ENCODE data around the gene GNA14. TPM values are rescaled to one million over a fixed set of nuclear protein-coding genes. Genes with fewer than 3 reads are reported as not detected.

GNA14 gene
- total and polyA plus RNA-seq, 2 donors (not counting 1 experiment from before 2014, with no cell fraction given): 0.50 to 0.52 TPM

GRCh38 chr9:77512876-77513275 is 135.2 kb downstream of the GNA14 start:
- Histone ChIP-seq H3K36me3 (ENCODE audit: control insufficient read depth, insufficient read depth, low read length) (no peaks in the 10 kb centered on the region), H3K9me3 (ENCODE audit: control insufficient read depth, insufficient read depth, low read depth, low read length) (no peaks in the 10 kb centered on the region), H3K4me3 (replicated peaks in 1 of 4; ENCODE audit: control extremely low read depth in 1 of 4, insufficient read depth in 1 of 4, low read depth in 3 of 4, low read length in 4 of 4) (no peak overlapping the region), H4K20me1 (ENCODE audit: control insufficient read depth, extremely low read depth, insufficient read depth, low read length) (no peaks in the 10 kb centered on the region), H2AFZ (ENCODE audit: low read length) (no peak overlapping the region), H3K4me2 (ENCODE audit: extremely low read depth, insufficient read depth, low read length) (no peak overlapping the region), H3K9ac (ENCODE audit: insufficient read depth, low read length) (no peak overlapping the region), H3K4me1 (ENCODE audit: control insufficient read depth, extremely low read depth, insufficient read depth, low read length) (no peaks in the 10 kb centered on the region), H3K79me2 (ENCODE audit: control insufficient read depth, insufficient read depth, low read length) (no peaks in the 10 kb centered on the region), H3K27ac (ENCODE audit: insufficient read depth, low read length) (no peak overlapping the region), H3K27me3 (ENCODE audit: control insufficient read depth, insufficient read depth, low read length) (no peaks in the 10 kb centered on the region)
- no peak for DNase-seq (ENCODE audit: low read depth in 2 of 2)
- TF ChIP-seq CTCF (conservative IDR thresholded peaks at IDR 0.05 in 1 of 2, IDR thresholded peaks at IDR 0.05 in 1 of 2; ENCODE audit: low read depth in 1 of 2, low read length in 2 of 2): no peak
- no peak for TF ChIP-seq EZH2 (IDR thresholded peaks at IDR 0.05; ENCODE audit: low read length, missing control alignments)

GRCh38 chr9:77511525-77511924 is 136.6 kb downstream of the GNA14 start:
- Histone ChIP-seq H3K27ac (ENCODE audit: insufficient read depth, low read length) (no peak overlapping the region), H3K4me3 (replicated peaks in 1 of 4; ENCODE audit: control extremely low read depth in 1 of 4, insufficient read depth in 1 of 4, low read depth in 3 of 4, low read length in 4 of 4) (no peak overlapping the region), H4K20me1 (ENCODE audit: control insufficient read depth, extremely low read depth, insufficient read depth, low read length) (no peaks in the 10 kb centered on the region), H3K79me2 (ENCODE audit: control insufficient read depth, insufficient read depth, low read length) (no peaks in the 10 kb centered on the region), H3K27me3 (ENCODE audit: control insufficient read depth, insufficient read depth, low read length) (no peaks in the 10 kb centered on the region), H3K9ac (ENCODE audit: insufficient read depth, low read length) (no peak overlapping the region), H2AFZ (ENCODE audit: low read length) (no peak overlapping the region), H3K36me3 (ENCODE audit: control insufficient read depth, insufficient read depth, low read length) (no peaks in the 10 kb centered on the region), H3K4me1 (ENCODE audit: control insufficient read depth, extremely low read depth, insufficient read depth, low read length) (no peaks in the 10 kb centered on the region), H3K4me2 (ENCODE audit: extremely low read depth, insufficient read depth, low read length) (no peak overlapping the region), H3K9me3 (ENCODE audit: control insufficient read depth, insufficient read depth, low read depth, low read length) (no peaks in the 10 kb centered on the region)
- TF ChIP-seq CTCF (conservative IDR thresholded peaks at IDR 0.05 in 1 of 2, IDR thresholded peaks at IDR 0.05 in 1 of 2; ENCODE audit: low read depth in 1 of 2, low read length in 2 of 2): no peak
- TF ChIP-seq EZH2 (IDR thresholded peaks at IDR 0.05; ENCODE audit: low read length, missing control alignments): no peak
- no peak for DNase-seq (ENCODE audit: low read depth in 2 of 2)

GRCh38 chr9:77510666-77511065 is 137.5 kb downstream of the GNA14 start:
- Histone ChIP-seq H4K20me1 (ENCODE audit: control insufficient read depth, extremely low read depth, insufficient read depth, low read length) (no peaks in the 10 kb centered on the region), H3K27ac (ENCODE audit: insufficient read depth, low read length) (no peak overlapping the region), H3K36me3 (ENCODE audit: control insufficient read depth, insufficient read depth, low read length) (no peaks in the 10 kb centered on the region), H3K9me3 (ENCODE audit: control insufficient read depth, insufficient read depth, low read depth, low read length) (no peaks in the 10 kb centered on the region), H3K27me3 (ENCODE audit: control insufficient read depth, insufficient read depth, low read length) (no peaks in the 10 kb centered on the region), H3K4me2 (ENCODE audit: extremely low read depth, insufficient read depth, low read length) (no peak overlapping the region), H2AFZ (ENCODE audit: low read length) (no peak overlapping the region), H3K4me3 (replicated peaks in 1 of 4; ENCODE audit: control extremely low read depth in 1 of 4, insufficient read depth in 1 of 4, low read depth in 3 of 4, low read length in 4 of 4) (no peak overlapping the region), H3K9ac (ENCODE audit: insufficient read depth, low read length) (no peak overlapping the region), H3K4me1 (ENCODE audit: control insufficient read depth, extremely low read depth, insufficient read depth, low read length) (no peaks in the 10 kb centered on the region), H3K79me2 (ENCODE audit: control insufficient read depth, insufficient read depth, low read length) (no peaks in the 10 kb centered on the region)
- TF ChIP-seq CTCF (conservative IDR thresholded peaks at IDR 0.05 in 1 of 2, IDR thresholded peaks at IDR 0.05 in 1 of 2; ENCODE audit: low read depth in 1 of 2, low read length in 2 of 2): no peak
- no peak for TF ChIP-seq EZH2 (IDR thresholded peaks at IDR 0.05; ENCODE audit: low read length, missing control alignments)
- no peak for DNase-seq (ENCODE audit: low read depth in 2 of 2)

Data from fibroblast of lung (primary cell).